Measurements from ENCODE around the gene DLG1.

DLG1 gene

DNA sequence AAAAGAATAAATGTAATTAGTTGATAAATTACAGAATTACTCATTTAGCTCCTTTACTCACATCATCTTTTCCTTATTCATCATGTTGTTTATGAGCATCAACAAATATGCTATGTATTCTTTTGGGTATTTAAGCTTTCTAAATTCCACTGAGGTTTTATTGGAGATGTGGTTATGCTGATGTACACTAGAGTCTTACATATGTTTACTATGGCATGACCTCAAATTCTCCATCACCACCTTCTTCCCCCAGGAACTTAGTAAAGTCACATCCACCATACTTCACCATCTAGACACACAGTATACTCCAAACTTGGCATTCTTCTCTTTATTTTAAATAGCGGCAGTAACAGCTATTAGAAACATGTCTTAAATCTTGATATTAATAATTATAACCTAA, 194.6 kb downstream of the DLG1 start:
- Histone ChIP-seq H2AFZ (ENCODE audit: low read depth, low read length) (no peak overlapping the region), H3K18ac (ENCODE audit: low read depth in 1 of 2, low read length in 2 of 2) (no peak overlapping the region), H3K9me3 (ENCODE audit: control insufficient read depth, low read length) (no peaks in the 10 kb centered on the region), H4K8ac (ENCODE audit: low read length) (no peak overlapping the region), H3K4me3 (ENCODE audit: insufficient read depth in 1 of 2, low read depth in 1 of 2, low read length in 2 of 2) (no peak overlapping the region), H2BK12ac (ENCODE audit: low read length in 2 of 2) (no peak overlapping the region), H2AK5ac (ENCODE audit: low read length, severe bottlenecking) (no peak overlapping the region), H3K9ac (ENCODE audit: low read length) (no peak overlapping the region), H3K4me1 (ENCODE audit: control insufficient read depth, insufficient read depth, low read depth, low read length) (no peaks in the 10 kb centered on the region), H3K27ac (ENCODE audit: low read length, poor library complexity, severe bottlenecking) (no peak overlapping the region), H3K14ac (ENCODE audit: low read length in 2 of 2) (no peak overlapping the region), H3K23ac (ENCODE audit: low read length in 2 of 2) (no peak overlapping the region), H3K79me1 (replicated peaks; ENCODE audit: low read length, poor library complexity, severe bottlenecking) (peaks cover 5% of the 10 kb centered on the region), H2BK120ac (ENCODE audit: low read depth, low read length) (no peak overlapping the region), H3K4me2 (ENCODE audit: low read length, poor library complexity, severe bottlenecking) (no peak overlapping the region), H4K91ac (ENCODE audit: low read length) (no peak overlapping the region), H2BK5ac (ENCODE audit: low read depth, low read length, poor library complexity, severe bottlenecking) (no peak overlapping the region), H3K27me3 (ENCODE audit: control insufficient read depth in 1 of 2, insufficient read depth in 1 of 2, low read length in 2 of 2) (no peaks in the 10 kb centered on the region), H3K4ac (ENCODE audit: low read depth in 1 of 2, low read length in 2 of 2) (no peak overlapping the region), H2BK15ac (ENCODE audit: low read depth, poor library complexity, severe bottlenecking) (no peak overlapping the region), H3K36me3 (ENCODE audit: control insufficient read depth in 1 of 2, insufficient read depth in 2 of 2, low read depth in 1 of 2, low read length in 2 of 2) (peaks cover 8 to 47% of the 10 kb centered on the region in 2 experiments)
- no CpG with 5 or more reads among the region's 1 CpG for WGBS
- DNase-seq, result peak; percentile 22

DNA sequence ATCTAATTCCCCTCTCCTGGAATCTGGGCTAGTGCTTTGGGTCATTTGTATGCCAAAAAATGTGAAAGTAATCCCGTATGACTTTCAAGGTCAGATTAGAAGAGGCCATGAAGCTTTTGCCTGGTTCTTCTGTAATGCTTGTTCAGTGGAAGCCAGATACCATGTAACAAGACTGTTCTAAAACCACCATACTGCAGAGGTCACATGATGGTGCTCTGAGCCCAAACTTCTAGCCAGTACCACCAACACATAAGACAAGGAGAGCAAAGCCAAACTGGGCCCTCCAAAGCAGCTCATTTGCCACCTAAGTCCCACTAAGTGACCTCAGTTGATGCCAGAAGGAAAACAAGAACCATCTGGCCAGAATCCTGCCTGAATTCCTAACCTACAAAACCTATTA, 204.5 kb downstream of the DLG1 start:
- Histone ChIP-seq H3K27ac (ENCODE audit: low read length, poor library complexity, severe bottlenecking) (no peak overlapping the region), H3K36me3 (ENCODE audit: control insufficient read depth in 1 of 2, insufficient read depth in 2 of 2, low read depth in 1 of 2, low read length in 2 of 2) (peaks cover 7 to 10% of the 10 kb centered on the region in 2 experiments), H3K79me1 (replicated peaks; ENCODE audit: low read length, poor library complexity, severe bottlenecking) (peaks cover 13% of the 10 kb centered on the region), H3K4me2 (ENCODE audit: low read length, poor library complexity, severe bottlenecking) (no peak overlapping the region), H2BK5ac (ENCODE audit: low read depth, low read length, poor library complexity, severe bottlenecking) (no peak overlapping the region), H3K4ac (ENCODE audit: low read depth in 1 of 2, low read length in 2 of 2) (no peak overlapping the region), H3K27me3 (ENCODE audit: control insufficient read depth in 1 of 2, insufficient read depth in 1 of 2, low read length in 2 of 2) (no peaks in the 10 kb centered on the region), H2AK5ac (ENCODE audit: low read length, severe bottlenecking) (no peak overlapping the region), H4K91ac (ENCODE audit: low read length) (no peak overlapping the region), H3K23ac (ENCODE audit: low read length in 2 of 2) (no peak overlapping the region), H4K8ac (ENCODE audit: low read length) (no peak overlapping the region), H3K18ac (ENCODE audit: low read depth in 1 of 2, low read length in 2 of 2) (no peak overlapping the region), H3K4me1 (ENCODE audit: control insufficient read depth, insufficient read depth, low read depth, low read length) (peaks cover 2% of the 10 kb centered on the region), H2BK15ac (ENCODE audit: low read depth, poor library complexity, severe bottlenecking) (no peak overlapping the region), H3K4me3 (ENCODE audit: insufficient read depth in 1 of 2, low read depth in 1 of 2, low read length in 2 of 2) (no peak overlapping the region), H2BK12ac (ENCODE audit: low read length in 2 of 2) (no peak overlapping the region), H2AFZ (ENCODE audit: low read depth, low read length) (no peak overlapping the region), H3K9me3 (ENCODE audit: control insufficient read depth, low read length) (no peaks in the 10 kb centered on the region), H3K9ac (ENCODE audit: low read length) (no peak overlapping the region), H3K14ac (ENCODE audit: low read length in 2 of 2) (no peak overlapping the region), H2BK120ac (ENCODE audit: low read depth, low read length) (no peak overlapping the region)
- no peak for DNase-seq
- WGBS, result 100% methylated on average over 1 of the region's 1 CpG

DNA sequence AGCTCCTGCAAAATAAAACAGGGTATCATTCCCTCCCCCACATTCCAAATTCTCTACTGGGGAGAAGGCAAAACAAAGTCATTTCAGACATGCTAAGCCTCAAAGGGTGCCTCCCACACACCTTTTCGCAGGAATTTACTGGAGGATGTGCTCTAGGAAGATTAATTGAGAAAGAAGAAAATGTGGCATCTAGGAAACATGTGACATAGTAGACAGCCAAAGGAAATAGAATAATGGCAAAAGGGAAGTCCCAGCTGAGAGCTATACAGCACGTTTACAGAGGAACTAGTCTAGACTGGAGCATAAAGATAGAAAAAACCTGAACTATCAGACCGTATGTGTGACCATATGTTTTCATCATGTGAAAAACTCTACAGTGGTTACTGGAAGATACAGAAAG, 210.0 kb downstream of the DLG1 start:
- peaks cover 10% of the 10 kb centered on the region for H3K79me1 ChIP-seq (replicated peaks; ENCODE audit: low read length, poor library complexity, severe bottlenecking)
- H2BK12ac ChIP-seq (ENCODE audit: low read length in 2 of 2), result no peak overlapping the region
- H3K36me3 ChIP-seq (ENCODE audit: control insufficient read depth in 1 of 2, insufficient read depth in 2 of 2, low read depth in 1 of 2, low read length in 2 of 2), result peaks cover 9 to 14% of the 10 kb centered on the region in 2 experiments
- no peak overlapping the region for H3K4me2 ChIP-seq (ENCODE audit: low read length, poor library complexity, severe bottlenecking)
- no peak overlapping the region for H4K8ac ChIP-seq (ENCODE audit: low read length)
- no peak overlapping the region for H3K9ac ChIP-seq (ENCODE audit: low read length)
- no peak overlapping the region for H3K27ac ChIP-seq (ENCODE audit: low read length, poor library complexity, severe bottlenecking)
- H3K4ac ChIP-seq (ENCODE audit: low read depth in 1 of 2, low read length in 2 of 2), result no peak overlapping the region
- H3K4me1 ChIP-seq (ENCODE audit: control insufficient read depth, insufficient read depth, low read depth, low read length), result peaks cover 4% of the 10 kb centered on the region
- H2BK5ac ChIP-seq (ENCODE audit: low read depth, low read length, poor library complexity, severe bottlenecking), result no peak overlapping the region
- H2BK120ac ChIP-seq (ENCODE audit: low read depth, low read length), result no peak overlapping the region
- WGBS, result 93% methylated on average over 2 of the region's 3 CpGs
- no peak for DNase-seq
- no peak overlapping the region for H3K18ac ChIP-seq (ENCODE audit: low read depth in 1 of 2, low read length in 2 of 2)
- no peak overlapping the region for H2AK5ac ChIP-seq (ENCODE audit: low read length, severe bottlenecking)
- H4K91ac ChIP-seq (ENCODE audit: low read length), result no peak overlapping the region
- H3K14ac ChIP-seq (ENCODE audit: low read length in 2 of 2), result no peak overlapping the region
- no peaks in the 10 kb centered on the region for H3K9me3 ChIP-seq (ENCODE audit: control insufficient read depth, low read length)
- H2AFZ ChIP-seq (ENCODE audit: low read depth, low read length), result no peak overlapping the region
- H3K23ac ChIP-seq (ENCODE audit: low read length in 2 of 2), result no peak overlapping the region
- no peaks in the 10 kb centered on the region for H3K27me3 ChIP-seq (ENCODE audit: control insufficient read depth in 1 of 2, insufficient read depth in 1 of 2, low read length in 2 of 2)
- H3K4me3 ChIP-seq (ENCODE audit: insufficient read depth in 1 of 2, low read depth in 1 of 2, low read length in 2 of 2), result no peak overlapping the region
- H2BK15ac ChIP-seq (ENCODE audit: low read depth, poor library complexity, severe bottlenecking), result no peak overlapping the region

DNA sequence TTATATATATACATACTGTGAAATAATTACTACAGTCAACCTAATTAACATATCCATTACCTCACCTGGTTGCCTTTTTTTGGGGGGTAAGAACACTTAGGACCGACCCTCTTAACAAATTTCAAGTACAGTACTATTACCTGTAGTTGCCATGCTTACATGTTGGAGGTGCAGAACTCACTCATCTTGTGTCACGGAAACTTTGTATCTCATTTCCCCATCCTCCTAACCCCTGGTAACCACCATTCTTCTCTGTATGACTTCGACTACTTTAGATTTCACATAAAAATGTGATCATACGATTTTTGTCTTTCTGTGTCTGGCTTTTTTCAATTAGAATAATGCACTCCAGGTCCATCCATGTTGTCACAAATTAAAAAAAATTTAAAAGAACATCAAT, 213.3 kb downstream of the DLG1 start:
- Histone ChIP-seq H4K8ac (ENCODE audit: low read length) (no peak overlapping the region), H3K23ac (ENCODE audit: low read length in 2 of 2) (no peak overlapping the region), H3K27ac (ENCODE audit: low read length, poor library complexity, severe bottlenecking) (no peak overlapping the region), H3K9me3 (ENCODE audit: control insufficient read depth, low read length) (no peaks in the 10 kb centered on the region), H3K36me3 (ENCODE audit: control insufficient read depth in 1 of 2, insufficient read depth in 2 of 2, low read depth in 1 of 2, low read length in 2 of 2) (peaks cover 12 to 14% of the 10 kb centered on the region in 2 experiments), H2BK15ac (ENCODE audit: low read depth, poor library complexity, severe bottlenecking) (no peak overlapping the region), H3K4me3 (ENCODE audit: insufficient read depth in 1 of 2, low read depth in 1 of 2, low read length in 2 of 2) (no peak overlapping the region), H2BK5ac (ENCODE audit: low read depth, low read length, poor library complexity, severe bottlenecking) (no peak overlapping the region), H3K9ac (ENCODE audit: low read length) (no peak overlapping the region), H3K4ac (ENCODE audit: low read depth in 1 of 2, low read length in 2 of 2) (no peak overlapping the region), H3K14ac (ENCODE audit: low read length in 2 of 2) (no peak overlapping the region), H3K4me1 (ENCODE audit: control insufficient read depth, insufficient read depth, low read depth, low read length) (peaks cover 4% of the 10 kb centered on the region), H2BK12ac (ENCODE audit: low read length in 2 of 2) (no peak overlapping the region), H3K27me3 (ENCODE audit: control insufficient read depth in 1 of 2, insufficient read depth in 1 of 2, low read length in 2 of 2) (no peaks in the 10 kb centered on the region), H3K18ac (ENCODE audit: low read depth in 1 of 2, low read length in 2 of 2) (no peak overlapping the region), H2BK120ac (ENCODE audit: low read depth, low read length) (no peak overlapping the region), H3K4me2 (ENCODE audit: low read length, poor library complexity, severe bottlenecking) (no peak overlapping the region), H2AFZ (ENCODE audit: low read depth, low read length) (no peak overlapping the region), H2AK5ac (ENCODE audit: low read length, severe bottlenecking) (no peak overlapping the region), H3K79me1 (replicated peaks; ENCODE audit: low read length, poor library complexity, severe bottlenecking) (peaks cover 9% of the 10 kb centered on the region), H4K91ac (ENCODE audit: low read length) (no peak overlapping the region)
- 98% methylated on average over 4 of the region's 4 CpGs for WGBS
- no peak for DNase-seq
